WTC11 (cell line): ENCODE measurements around the gene SULF2.

Experiments used
- EMX1 ChIP-seq: fragments of 250-450 bp; sonication (Bioruptor Pico); IDR thresholded peaks from 2 replicates; pipeline ENCODE4 v1.8.0; 2021; ENCODE audit warnings: mild to moderate bottlenecking
- TF ChIP-seq, protein P1 (sequence below): fragments of 200-600 bp; IDR thresholded peaks from 2 replicates; pipeline ENCODE4 v1.8.0; 2022; ENCODE audit warnings: antibody characterized with exemption

DNA sequence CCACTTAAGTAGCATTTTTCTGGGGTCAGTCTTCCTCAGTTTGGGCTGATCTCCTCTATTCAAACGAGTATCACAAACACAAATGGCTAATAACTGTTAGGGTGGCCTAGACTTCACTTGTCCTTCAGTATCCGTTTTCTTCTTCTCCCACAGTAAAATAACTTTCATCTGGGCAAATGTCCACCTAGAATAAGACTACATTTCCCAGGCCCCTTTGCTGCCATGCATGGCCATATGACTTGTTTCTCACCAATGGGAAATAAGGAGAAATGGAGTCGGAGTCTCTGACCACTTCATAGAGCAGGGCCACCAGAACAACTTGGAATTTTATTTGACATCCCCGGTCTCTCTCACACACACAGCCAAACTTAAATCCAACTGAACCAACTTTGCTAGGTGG is 51.4 kb downstream of the SULF2 start:
- TF ChIP-seq, protein P1, sequence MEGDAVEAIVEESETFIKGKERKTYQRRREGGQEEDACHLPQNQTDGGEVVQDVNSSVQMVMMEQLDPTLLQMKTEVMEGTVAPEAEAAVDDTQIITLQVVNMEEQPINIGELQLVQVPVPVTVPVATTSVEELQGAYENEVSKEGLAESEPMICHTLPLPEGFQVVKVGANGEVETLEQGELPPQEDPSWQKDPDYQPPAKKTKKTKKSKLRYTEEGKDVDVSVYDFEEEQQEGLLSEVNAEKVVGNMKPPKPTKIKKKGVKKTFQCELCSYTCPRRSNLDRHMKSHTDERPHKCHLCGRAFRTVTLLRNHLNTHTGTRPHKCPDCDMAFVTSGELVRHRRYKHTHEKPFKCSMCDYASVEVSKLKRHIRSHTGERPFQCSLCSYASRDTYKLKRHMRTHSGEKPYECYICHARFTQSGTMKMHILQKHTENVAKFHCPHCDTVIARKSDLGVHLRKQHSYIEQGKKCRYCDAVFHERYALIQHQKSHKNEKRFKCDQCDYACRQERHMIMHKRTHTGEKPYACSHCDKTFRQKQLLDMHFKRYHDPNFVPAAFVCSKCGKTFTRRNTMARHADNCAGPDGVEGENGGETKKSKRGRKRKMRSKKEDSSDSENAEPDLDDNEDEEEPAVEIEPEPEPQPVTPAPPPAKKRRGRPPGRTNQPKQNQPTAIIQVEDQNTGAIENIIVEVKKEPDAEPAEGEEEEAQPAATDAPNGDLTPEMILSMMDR = no peak
- TF ChIP-seq EMX1 = no peak
